Breast epithelium (tissue), 3 donors: ENCODE measurements around the gene MPPE1.

Experiments used
- CTCF ChIP-seq, 3 donors: fragments of 450-650 bp; IDR thresholded peaks; one replicate each; pipeline ENCODE4 v1.5.1; 2016 to 2017; ENCODE audit warnings: antibody characterized with exemption in 3 of 3, mild to moderate bottlenecking in 3 of 3, moderate library complexity in 3 of 3
- POLR2A ChIP-seq: fragments of 450-650 bp; IDR thresholded peaks from one replicate; pipeline ENCODE4 v1.6.1; 2016; ENCODE audit warnings: antibody characterized with exemption, mild to moderate bottlenecking, moderate library complexity

GRCh38 chr18:11840493-11840892, 67.6 kb downstream of the MPPE1 start:
- TF ChIP-seq POLR2A (no peak), CTCF (IDR thresholded peaks at IDR 0.05) (no peak)
